Spleen (tissue), 7 donors: Measurements from ENCODE around the gene SLC30A1.

Experiments
- CTCF ChIP-seq, 11 experiments: fragments of 200-600 bp in 7 of 11; fragments of 450-650 bp in 4 of 11; sonication (generic) in 4 of 11; IDR thresholded peaks in 8 of 11; conservative IDR thresholded peaks in 3 of 11; 1 replicate in 7 of 11; 2 replicates in 4 of 11; pipeline versions ENCODE4 v1.4.0 to v1.8.0; 2016 to 2021; ENCODE audit warnings: antibody characterized with exemption in 11 of 11, inconsistent platforms in 4 of 11, mild to moderate bottlenecking in 1 of 11
- POLR2A ChIP-seq, 3 donors: fragments of 450-650 bp; IDR thresholded peaks; one replicate each; pipeline ENCODE4 v1.5.1; 2017; ENCODE audit warnings: antibody characterized with exemption in 3 of 3, mild to moderate bottlenecking in 1 of 3
- donor health status: DM: no; HTN: no; CAD: no; lungs with moderate emphysema.
- donor health status: DM: no; HTN: no; CAD: no.
- donor health status: DM: no; HTN: no; CAD: no.

- TF ChIP-seq CTCF (IDR thresholded peaks at IDR 0.05 in 8 of 11, conservative IDR thresholded peaks at IDR 0.05 in 3 of 11) (no peak), POLR2A (IDR thresholded peaks at IDR 0.05) (no peak)
Measured at GRCh38 chr1:211524521-211524920, 54.4 kb downstream of the SLC30A1 start.
